ENCODE results near the gene NOS1.

GRCh38 chr12:117190210-117190781 is 171.1 kb downstream of the NOS1 start, which contains the start of gene FBXO21:
- TF ChIP-seq GATA2 (IDR thresholded peaks at IDR 0.05; ENCODE audit: low read depth, low read length) (no peak), GATA3 (IDR thresholded peaks at IDR 0.05; ENCODE audit: low read depth, low read length) (no peak)

Measured in SH-SY5Y (cell line).